ENCODE results near the gene NLRP3. TPM values are rescaled to one million over a fixed set of nuclear protein-coding genes. Genes with fewer than 3 reads are reported as not detected.

NLRP3 gene
- total and polyA plus RNA-seq, 4 donors: 1.3 to 27.9 (median 5.6) TPM

DNA sequence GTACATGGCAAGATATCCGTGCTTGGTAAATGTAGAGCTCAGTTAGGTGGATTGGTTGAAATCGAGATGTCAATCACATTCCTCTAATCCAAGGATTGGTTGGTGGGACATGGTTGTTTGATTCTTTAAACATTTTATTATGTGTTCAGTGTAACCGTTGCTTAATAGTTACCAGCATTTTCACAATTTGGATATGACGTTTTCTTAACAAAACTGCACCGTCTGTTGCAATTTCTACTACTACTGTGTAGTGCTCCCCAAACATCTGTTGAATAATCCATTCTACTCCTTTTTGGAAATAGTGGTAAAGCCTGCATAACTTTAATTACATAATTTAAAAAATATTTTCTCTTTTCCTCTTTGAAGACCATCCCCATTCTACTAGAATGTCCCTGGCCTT lies 25.6 kb downstream of the NLRP3 start:
- no peak for TF ChIP-seq CTCF (IDR thresholded peaks at IDR 0.05; ENCODE audit: control extremely low read depth, extremely low read depth)
- Histone ChIP-seq H3K4me3 (no peak overlapping the region), H3K27ac (ENCODE audit: low read depth in 1 of 2, low read length in 1 of 2) (no peak overlapping the region), H3K4me1 (ENCODE audit: control insufficient read depth in 5 of 5, insufficient read depth in 5 of 5, low read length in 5 of 5) (no peaks in the 10 kb centered on the region), H3K9me3 (ENCODE audit: control insufficient read depth in 4 of 4, insufficient read depth in 3 of 4, low read length in 3 of 4) (peaks cover 0 to 2% (median 0%) of the 10 kb centered on the region in 4 donors), H3K9ac (ENCODE audit: insufficient read depth in 1 of 2, low read length in 2 of 2) (no peak overlapping the region), H3K27me3 (ENCODE audit: control insufficient read depth in 3 of 3, insufficient read depth in 3 of 3, low read length in 2 of 3) (no peaks in the 10 kb centered on the region), H3K36me3 (ENCODE audit: control insufficient read depth in 4 of 4, insufficient read depth in 4 of 4, low read length in 4 of 4) (no peaks in the 10 kb centered on the region)
- WGBS, 2 donors: 59 to 79% methylated on average over 5 of the region's 5 CpGs
- ATAC-seq (ENCODE audit: insufficient read depth, low FRiP score) (no peak), DNase-seq (no peak)

DNA sequence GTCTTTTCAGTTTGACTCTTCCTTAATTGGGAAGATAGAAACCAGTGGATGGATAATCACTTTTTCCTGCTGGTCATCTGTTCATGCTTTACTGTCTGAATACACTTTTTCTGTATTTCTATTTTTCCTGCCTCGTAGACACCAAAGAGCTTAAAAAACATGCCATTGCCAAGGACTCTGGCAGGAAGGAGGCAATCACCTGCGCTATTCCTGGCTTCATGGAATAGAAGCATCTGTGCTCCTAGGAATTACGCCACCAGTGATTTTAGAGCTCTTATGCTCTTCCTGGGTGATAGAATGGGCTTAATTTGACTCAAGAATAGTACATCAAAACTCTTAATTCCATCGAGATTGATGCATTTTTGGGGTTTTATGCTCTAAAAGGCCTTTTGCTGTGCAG lies 26.2 kb downstream of the NLRP3 start:
- ATAC-seq (ENCODE audit: insufficient read depth, low FRiP score) (no peak), DNase-seq (no peak)
- H3K4me3 ChIP-seq: no peak overlapping the region
- no peak for TF ChIP-seq CTCF (IDR thresholded peaks at IDR 0.05; ENCODE audit: control extremely low read depth, extremely low read depth)
- no peak overlapping the region for H3K9ac ChIP-seq (ENCODE audit: insufficient read depth in 1 of 2, low read length in 2 of 2)
- no peaks in the 10 kb centered on the region for H3K4me1 ChIP-seq (ENCODE audit: control insufficient read depth in 5 of 5, insufficient read depth in 5 of 5, low read length in 5 of 5)
- peaks cover 0 to 2% (median 0%) of the 10 kb centered on the region in 4 donors for H3K9me3 ChIP-seq (ENCODE audit: control insufficient read depth in 4 of 4, insufficient read depth in 3 of 4, low read length in 3 of 4)
- 73 to 75% methylated on average over 4 of the region's 4 CpGs for WGBS, 2 donors
- no peak overlapping the region for H3K27ac ChIP-seq (ENCODE audit: low read depth in 1 of 2, low read length in 1 of 2)
- no peaks in the 10 kb centered on the region for H3K27me3 ChIP-seq (ENCODE audit: control insufficient read depth in 3 of 3, insufficient read depth in 3 of 3, low read length in 2 of 3)
- peaks cover 0 to 2% (median 0%) of the 10 kb centered on the region in 4 donors for H3K36me3 ChIP-seq (ENCODE audit: control insufficient read depth in 4 of 4, insufficient read depth in 4 of 4, low read length in 4 of 4)

- no peak for ATAC-seq (ENCODE audit: insufficient read depth, low FRiP score)
- Histone ChIP-seq H3K4me1 (ENCODE audit: control insufficient read depth in 5 of 5, insufficient read depth in 5 of 5, low read length in 5 of 5) (peaks cover 0 to 2% (median 0%) of the 10 kb centered on the region in 5 donors), H3K27me3 (ENCODE audit: control insufficient read depth in 3 of 3, insufficient read depth in 3 of 3, low read length in 2 of 3) (no peaks in the 10 kb centered on the region), H3K9me3 (ENCODE audit: control insufficient read depth in 4 of 4, insufficient read depth in 3 of 4, low read length in 3 of 4) (peaks cover 0 to 2% (median 0%) of the 10 kb centered on the region in 4 donors), H3K36me3 (ENCODE audit: control insufficient read depth in 4 of 4, insufficient read depth in 4 of 4, low read length in 4 of 4) (peaks cover 0 to 2% (median 0%) of the 10 kb centered on the region in 4 donors), H3K4me3 (no peak overlapping the region), H3K27ac (ENCODE audit: low read depth in 1 of 2, low read length in 1 of 2) (no peak overlapping the region), H3K9ac (ENCODE audit: insufficient read depth in 1 of 2, low read length in 2 of 2) (no peak overlapping the region)
- DNase-seq: no peak
- no peak for TF ChIP-seq CTCF (IDR thresholded peaks at IDR 0.05; ENCODE audit: control extremely low read depth, extremely low read depth)
- WGBS, 2 donors: 60 to 76% methylated on average over 5 of the region's 5 CpGs
Measured at GRCh38 chr1:247443641-247444040, 27.7 kb downstream of the NLRP3 start.

GRCh38 chr1:247444571-247444970 lies 28.6 kb downstream of the NLRP3 start:
- ATAC-seq (ENCODE audit: insufficient read depth, low FRiP score) (no peak), DNase-seq (no peak)
- H3K9me3 ChIP-seq (ENCODE audit: control insufficient read depth in 4 of 4, insufficient read depth in 3 of 4, low read length in 3 of 4): peaks cover 0 to 2% (median 0%) of the 10 kb centered on the region in 4 donors
- H3K36me3 ChIP-seq (ENCODE audit: control insufficient read depth in 4 of 4, insufficient read depth in 4 of 4, low read length in 4 of 4): peaks cover 0 to 2% (median 0%) of the 10 kb centered on the region in 4 donors
- H3K4me1 ChIP-seq (ENCODE audit: control insufficient read depth in 5 of 5, insufficient read depth in 5 of 5, low read length in 5 of 5): peaks cover 0 to 2% (median 0%) of the 10 kb centered on the region in 5 donors
- TF ChIP-seq CTCF (IDR thresholded peaks at IDR 0.05; ENCODE audit: control extremely low read depth, extremely low read depth): no peak
- H3K9ac ChIP-seq (ENCODE audit: insufficient read depth in 1 of 2, low read length in 2 of 2): no peak overlapping the region
- 70 to 79% methylated on average over 6 of the region's 6 CpGs for WGBS, 2 donors
- no peak overlapping the region for H3K27ac ChIP-seq (ENCODE audit: low read depth in 1 of 2, low read length in 1 of 2)
- H3K27me3 ChIP-seq (ENCODE audit: control insufficient read depth in 3 of 3, insufficient read depth in 3 of 3, low read length in 2 of 3): no peaks in the 10 kb centered on the region
- no peak overlapping the region for H3K4me3 ChIP-seq
